ENCODE data around the gene PTPN14.
"Not testable (repeated sequence)": the region's sequence is repeated elsewhere in the genome, so short reads cannot be mapped to it uniquely, and the experiment has no call there.

The PTPN14 gene

DNA sequence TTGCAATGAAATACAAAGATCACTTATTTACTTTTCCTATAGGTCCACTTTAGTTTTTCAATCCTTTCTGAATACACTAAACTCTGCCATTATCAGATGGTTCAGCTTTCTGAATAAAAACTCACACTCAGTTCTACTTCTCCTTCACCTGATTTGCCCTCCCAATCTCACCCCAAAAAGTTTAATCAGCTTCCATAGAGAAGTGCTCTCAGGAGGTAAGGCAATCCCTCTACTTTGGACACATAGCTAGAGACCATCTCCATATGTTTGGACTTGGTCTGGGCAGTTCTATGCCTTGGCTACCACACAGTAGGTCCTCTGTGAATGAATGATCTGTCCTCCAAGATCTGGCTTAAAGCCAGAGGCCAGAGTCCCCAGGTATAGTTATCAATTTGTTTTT, 40.9 kb downstream of the PTPN14 start:
- no peak overlapping the region for H2AFZ ChIP-seq (ENCODE audit: low read depth, low read length)
- no peaks in the 10 kb centered on the region for H3K36me3 ChIP-seq (replicated peaks; ENCODE audit: low read depth, low read length)
- H3K4me2 ChIP-seq (ENCODE audit: low read length): no peak overlapping the region
- H3K4me3 ChIP-seq (ENCODE audit: low read length): no peak overlapping the region
- H3K79me2 ChIP-seq (ENCODE audit: low read length): no peaks in the 10 kb centered on the region
- H3K27me3 ChIP-seq (ENCODE audit: low read depth, low read length): peaks cover 35% of the 10 kb centered on the region
- no peaks in the 10 kb centered on the region for H3K9me3 ChIP-seq (ENCODE audit: insufficient read depth, low read length)
- no peak for TF ChIP-seq EZH2phosphoT487 (IDR thresholded peaks at IDR 0.05; ENCODE audit: low read depth)
- TF ChIP-seq, protein P1, sequence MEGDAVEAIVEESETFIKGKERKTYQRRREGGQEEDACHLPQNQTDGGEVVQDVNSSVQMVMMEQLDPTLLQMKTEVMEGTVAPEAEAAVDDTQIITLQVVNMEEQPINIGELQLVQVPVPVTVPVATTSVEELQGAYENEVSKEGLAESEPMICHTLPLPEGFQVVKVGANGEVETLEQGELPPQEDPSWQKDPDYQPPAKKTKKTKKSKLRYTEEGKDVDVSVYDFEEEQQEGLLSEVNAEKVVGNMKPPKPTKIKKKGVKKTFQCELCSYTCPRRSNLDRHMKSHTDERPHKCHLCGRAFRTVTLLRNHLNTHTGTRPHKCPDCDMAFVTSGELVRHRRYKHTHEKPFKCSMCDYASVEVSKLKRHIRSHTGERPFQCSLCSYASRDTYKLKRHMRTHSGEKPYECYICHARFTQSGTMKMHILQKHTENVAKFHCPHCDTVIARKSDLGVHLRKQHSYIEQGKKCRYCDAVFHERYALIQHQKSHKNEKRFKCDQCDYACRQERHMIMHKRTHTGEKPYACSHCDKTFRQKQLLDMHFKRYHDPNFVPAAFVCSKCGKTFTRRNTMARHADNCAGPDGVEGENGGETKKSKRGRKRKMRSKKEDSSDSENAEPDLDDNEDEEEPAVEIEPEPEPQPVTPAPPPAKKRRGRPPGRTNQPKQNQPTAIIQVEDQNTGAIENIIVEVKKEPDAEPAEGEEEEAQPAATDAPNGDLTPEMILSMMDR (IDR thresholded peaks at IDR 0.05; ENCODE audit: low read depth, low read length): no peak
- no peak overlapping the region for H3K27ac ChIP-seq (ENCODE audit: low read length)
- H3K9ac ChIP-seq (ENCODE audit: low read length): no peak overlapping the region
- peaks cover 10% of the 10 kb centered on the region for H3K4me1 ChIP-seq (ENCODE audit: low read length)
- no peaks in the 10 kb centered on the region for H4K20me1 ChIP-seq (ENCODE audit: insufficient read depth, low read length)

DNA sequence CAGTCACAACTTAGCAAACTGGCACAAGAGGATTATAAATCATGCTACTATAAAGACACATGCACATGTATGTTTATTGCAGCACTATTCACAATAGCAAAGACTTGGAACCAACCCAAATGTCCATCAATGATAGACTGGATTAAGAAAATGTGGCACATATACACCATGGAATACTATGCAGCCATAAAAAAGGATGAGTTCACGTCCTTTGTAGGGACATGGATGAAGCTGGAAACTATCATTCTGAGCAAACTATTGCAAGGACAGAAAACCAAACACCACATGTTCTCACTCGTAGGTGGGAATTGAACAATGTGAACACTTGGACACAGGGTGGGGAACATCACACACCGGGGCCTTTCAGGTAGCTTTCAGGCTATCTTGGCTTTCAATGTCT, 41.8 kb downstream of the PTPN14 start:
- not testable (repeated sequence) for H3K27ac ChIP-seq (ENCODE audit: low read length); H3K4me3 ChIP-seq (ENCODE audit: low read length); H3K36me3 ChIP-seq (replicated peaks; ENCODE audit: low read depth, low read length); H3K9ac ChIP-seq (ENCODE audit: low read length); H4K20me1 ChIP-seq (ENCODE audit: insufficient read depth, low read length); H3K79me2 ChIP-seq (ENCODE audit: low read length); H2AFZ ChIP-seq (ENCODE audit: low read depth, low read length); H3K9me3 ChIP-seq (ENCODE audit: insufficient read depth, low read length); H3K4me2 ChIP-seq (ENCODE audit: low read length)
- Histone ChIP-seq H3K4me1 (ENCODE audit: low read length) (peaks cover 10% of the 10 kb centered on the region), H3K27me3 (ENCODE audit: low read depth, low read length) (peaks cover 33% of the 10 kb centered on the region)

DNA sequence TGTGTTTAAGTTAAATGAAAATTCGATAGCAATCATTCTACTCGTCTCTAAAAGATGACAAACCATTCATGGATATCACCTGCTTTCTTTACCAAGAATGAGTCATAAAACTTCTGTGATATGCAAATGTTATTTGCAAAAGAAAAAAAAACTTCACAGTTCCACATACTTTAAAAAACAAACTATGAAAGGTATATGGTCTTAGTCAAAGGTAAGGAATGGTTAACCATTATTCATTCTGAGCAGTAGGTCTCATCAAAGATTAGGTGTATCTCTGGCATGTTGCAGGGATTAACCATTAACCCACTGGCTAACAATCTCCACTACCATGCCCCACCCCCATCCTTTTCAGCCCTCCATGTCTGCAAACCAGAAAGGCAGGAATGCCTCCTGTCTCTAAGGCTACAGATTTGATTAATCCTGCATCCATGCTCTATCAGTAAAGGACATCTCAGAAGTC, 44.4 kb downstream of the PTPN14 start:
- Histone ChIP-seq H3K27me3 (ENCODE audit: low read depth, low read length) (peaks cover 38% of the 10 kb centered on the region), H3K4me2 (ENCODE audit: low read length) (peak overlapping the region; percentile 27), H3K79me2 (ENCODE audit: low read length) (no peaks in the 10 kb centered on the region), H3K9me3 (ENCODE audit: insufficient read depth, low read length) (no peaks in the 10 kb centered on the region), H3K4me1 (ENCODE audit: low read length) (peaks cover 10% of the 10 kb centered on the region), H3K4me3 (ENCODE audit: low read length) (no peak overlapping the region), H3K27ac (ENCODE audit: low read length) (no peak overlapping the region), H2AFZ (ENCODE audit: low read depth, low read length) (no peak overlapping the region), H3K9ac (ENCODE audit: low read length) (no peak overlapping the region), H3K36me3 (replicated peaks; ENCODE audit: low read depth, low read length) (no peaks in the 10 kb centered on the region), H4K20me1 (ENCODE audit: insufficient read depth, low read length) (no peaks in the 10 kb centered on the region)
- TF ChIP-seq, protein P1 (IDR thresholded peaks at IDR 0.05; ENCODE audit: low read depth, low read length): no peak
- TF ChIP-seq EZH2phosphoT487 (IDR thresholded peaks at IDR 0.05; ENCODE audit: low read depth): no peak

DNA sequence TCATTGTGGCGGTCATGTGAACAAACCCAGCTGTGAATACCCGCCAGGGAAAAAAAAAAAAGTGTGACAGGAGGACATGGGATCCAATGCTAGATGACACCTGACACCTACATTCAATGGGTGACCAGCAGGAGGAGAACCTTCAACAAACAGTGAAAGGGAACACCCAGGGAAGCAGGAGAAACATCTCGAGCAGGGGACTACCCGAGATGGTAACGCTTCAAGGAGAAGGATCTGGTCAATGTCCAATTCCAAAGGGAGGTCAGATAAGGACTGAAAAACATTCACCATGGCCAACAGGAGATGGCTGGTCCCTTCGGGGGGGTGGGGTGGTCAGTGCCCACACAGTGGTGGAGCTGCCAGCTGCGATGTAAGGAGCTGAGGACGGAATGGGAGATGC, 46.3 kb downstream of the PTPN14 start:
- Histone ChIP-seq H3K36me3 (replicated peaks; ENCODE audit: low read depth, low read length) (no peaks in the 10 kb centered on the region), H3K9me3 (ENCODE audit: insufficient read depth, low read length) (no peaks in the 10 kb centered on the region), H3K9ac (ENCODE audit: low read length) (no peak overlapping the region), H3K27ac (ENCODE audit: low read length) (no peak overlapping the region), H3K4me3 (ENCODE audit: low read length) (no peak overlapping the region), H4K20me1 (ENCODE audit: insufficient read depth, low read length) (no peaks in the 10 kb centered on the region), H3K4me2 (ENCODE audit: low read length) (no peak overlapping the region), H3K27me3 (ENCODE audit: low read depth, low read length) (peaks cover 38% of the 10 kb centered on the region), H2AFZ (ENCODE audit: low read depth, low read length) (no peak overlapping the region), H3K79me2 (ENCODE audit: low read length) (no peaks in the 10 kb centered on the region), H3K4me1 (ENCODE audit: low read length) (peaks cover 10% of the 10 kb centered on the region)
- TF ChIP-seq, protein P1 (IDR thresholded peaks at IDR 0.05; ENCODE audit: low read depth, low read length): no peak
- no peak for TF ChIP-seq EZH2phosphoT487 (IDR thresholded peaks at IDR 0.05; ENCODE audit: low read depth)

DNA sequence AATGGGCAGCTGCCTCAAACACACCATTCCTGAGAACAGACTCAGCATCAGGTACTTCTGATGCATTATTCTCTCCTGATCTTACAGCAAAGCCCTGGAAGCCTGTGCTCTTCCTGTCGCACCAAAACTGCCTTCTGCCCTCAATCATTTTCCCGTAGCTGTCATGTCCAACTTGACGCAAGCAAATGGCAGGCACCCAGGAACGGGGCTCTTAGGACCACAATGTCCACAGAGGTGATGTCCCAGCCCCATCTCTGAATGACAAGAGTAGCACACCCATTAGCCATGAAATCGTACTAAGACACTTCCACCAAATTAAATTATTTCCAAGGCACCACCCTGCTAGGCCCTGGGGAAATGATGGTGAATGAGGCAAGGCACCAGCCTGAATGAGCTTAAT, 47.1 kb downstream of the PTPN14 start:
- Histone ChIP-seq H2AFZ (ENCODE audit: low read depth, low read length) (no peak overlapping the region), H3K4me1 (ENCODE audit: low read length) (peaks cover 10% of the 10 kb centered on the region)

More for the DNA sequence above, 47.1 kb downstream of the PTPN14 start:
- Histone ChIP-seq H3K9ac (ENCODE audit: low read length) (no peak overlapping the region), H3K79me2 (ENCODE audit: low read length) (no peaks in the 10 kb centered on the region), H4K20me1 (ENCODE audit: insufficient read depth, low read length) (no peaks in the 10 kb centered on the region), H3K36me3 (replicated peaks; ENCODE audit: low read depth, low read length) (no peaks in the 10 kb centered on the region), H3K27ac (ENCODE audit: low read length) (no peak overlapping the region), H3K9me3 (ENCODE audit: insufficient read depth, low read length) (no peaks in the 10 kb centered on the region), H3K4me2 (ENCODE audit: low read length) (no peak overlapping the region), H3K4me3 (ENCODE audit: low read length) (no peak overlapping the region), H3K27me3 (ENCODE audit: low read depth, low read length) (peaks cover 38% of the 10 kb centered on the region)
- TF ChIP-seq, protein P1 (IDR thresholded peaks at IDR 0.05; ENCODE audit: low read depth, low read length): no peak
- TF ChIP-seq EZH2phosphoT487 (IDR thresholded peaks at IDR 0.05; ENCODE audit: low read depth): no peak
